ENCODE data around the gene KCNJ14. TPM values are rescaled to one million over a fixed set of nuclear protein-coding genes. Genes with fewer than 3 reads are reported as not detected.

The KCNJ14 gene
- total RNA-seq, 1 experiment from 2014 or later = 3.6 TPM

DNA sequence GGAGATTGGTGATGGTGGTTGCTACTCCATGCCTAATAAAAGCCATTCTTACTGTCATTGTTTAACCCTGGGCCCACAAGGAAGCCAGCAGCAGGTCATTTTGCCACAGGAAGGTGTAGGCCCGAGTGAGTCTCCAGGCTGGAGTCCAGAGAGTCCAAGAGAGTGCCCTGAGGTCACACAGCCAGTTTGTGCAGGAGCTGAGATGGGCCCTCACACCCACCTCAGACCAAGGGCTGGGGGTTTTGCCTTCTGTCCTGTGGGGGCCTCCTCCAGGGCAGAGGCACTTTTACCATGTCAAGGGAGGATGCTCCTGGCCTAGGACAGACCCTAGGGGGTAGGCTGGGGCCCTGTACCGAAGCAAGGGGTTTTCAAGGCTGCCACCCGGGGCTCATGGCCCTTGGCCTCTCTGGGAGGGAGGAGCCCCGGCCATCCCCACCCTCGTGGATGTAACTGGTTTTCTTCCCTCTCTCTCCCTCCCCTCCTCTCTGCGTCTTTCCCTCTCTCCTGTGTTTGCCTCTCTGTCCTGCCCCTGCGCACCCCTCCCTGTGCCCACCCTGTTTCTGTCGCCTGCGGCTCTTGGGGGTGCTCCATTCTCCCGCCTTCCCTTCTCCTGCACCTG is 21.8 kb downstream of the KCNJ14 start:
- H3K36me3 ChIP-seq (ENCODE audit: control insufficient read depth, insufficient read depth, low read length) = peaks cover 2% of the 10 kb centered on the region
- H3K27me3 Mint-ChIP-seq (ENCODE audit: insufficient read depth, unreplicated experiment) = no peaks in the 10 kb centered on the region
- intact Hi-C loops (cut with micrococcal nuclease; ENCODE audit: unreplicated experiment) = no loop called here

DNA sequence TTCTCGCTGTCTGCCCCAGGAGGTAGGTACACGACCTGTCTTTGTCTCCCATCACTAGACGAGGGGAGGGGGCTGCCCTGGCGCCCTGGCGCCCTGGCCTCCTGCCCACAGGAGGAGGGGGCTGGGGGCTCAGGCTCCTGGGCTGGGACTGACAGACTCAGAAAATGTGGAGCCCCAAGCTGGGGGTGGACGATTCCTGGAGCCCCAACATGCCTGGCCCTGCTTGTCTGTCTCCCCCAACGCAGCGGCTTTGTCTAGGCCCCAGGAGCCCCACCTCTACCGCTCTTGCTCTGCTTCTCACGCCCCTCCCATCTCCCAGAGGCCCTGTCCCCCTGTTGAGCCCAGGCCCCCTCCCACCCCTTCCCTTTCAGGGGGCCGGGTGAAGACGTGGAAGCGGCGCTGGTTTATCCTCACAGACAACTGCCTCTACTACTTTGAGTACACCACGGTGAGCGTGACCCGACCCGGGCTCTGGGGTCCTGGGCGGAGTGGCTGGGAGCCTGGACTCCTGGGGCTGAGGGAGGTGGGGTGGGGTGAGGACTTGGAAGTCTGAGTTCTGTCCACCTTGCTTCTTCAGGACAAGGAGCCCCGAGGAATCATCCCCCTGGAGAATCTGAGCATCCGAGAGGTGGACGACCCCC is 22.4 kb downstream of the KCNJ14 start:
- BruUV-seq (replicated peaks) = no TSS peak
- TF ChIP-seq, protein P1, sequence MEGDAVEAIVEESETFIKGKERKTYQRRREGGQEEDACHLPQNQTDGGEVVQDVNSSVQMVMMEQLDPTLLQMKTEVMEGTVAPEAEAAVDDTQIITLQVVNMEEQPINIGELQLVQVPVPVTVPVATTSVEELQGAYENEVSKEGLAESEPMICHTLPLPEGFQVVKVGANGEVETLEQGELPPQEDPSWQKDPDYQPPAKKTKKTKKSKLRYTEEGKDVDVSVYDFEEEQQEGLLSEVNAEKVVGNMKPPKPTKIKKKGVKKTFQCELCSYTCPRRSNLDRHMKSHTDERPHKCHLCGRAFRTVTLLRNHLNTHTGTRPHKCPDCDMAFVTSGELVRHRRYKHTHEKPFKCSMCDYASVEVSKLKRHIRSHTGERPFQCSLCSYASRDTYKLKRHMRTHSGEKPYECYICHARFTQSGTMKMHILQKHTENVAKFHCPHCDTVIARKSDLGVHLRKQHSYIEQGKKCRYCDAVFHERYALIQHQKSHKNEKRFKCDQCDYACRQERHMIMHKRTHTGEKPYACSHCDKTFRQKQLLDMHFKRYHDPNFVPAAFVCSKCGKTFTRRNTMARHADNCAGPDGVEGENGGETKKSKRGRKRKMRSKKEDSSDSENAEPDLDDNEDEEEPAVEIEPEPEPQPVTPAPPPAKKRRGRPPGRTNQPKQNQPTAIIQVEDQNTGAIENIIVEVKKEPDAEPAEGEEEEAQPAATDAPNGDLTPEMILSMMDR (IDR thresholded peaks at IDR 0.05; ENCODE audit: insufficient read depth in 1 of 2, low read depth in 1 of 2, low read length in 1 of 2, severe bottlenecking in 1 of 2, unreplicated experiment in 1 of 2) = no peak
- DNase-seq = no peak
- no peaks in the 10 kb centered on the region; the same call in none of the 2 replicates for H3K36me3 ChIP-seq (ENCODE audit: control insufficient read depth, insufficient read depth, low read length)
- CTCF ChIA-PET = no interaction called here
- H3K4me3 ChIP-seq (ENCODE audit: low read depth, low read length) = no peak overlapping the region
- H3K4me3 Mint-ChIP-seq (ENCODE audit: unreplicated experiment) = no peak overlapping the region
- peaks cover 5% of the 10 kb centered on the region; the same call in 1 of the 2 replicates for H3K4me1 ChIP-seq
- no peaks in the 10 kb centered on the region for H3K27me3 Mint-ChIP-seq (ENCODE audit: insufficient read depth, unreplicated experiment)
- H3K27me3 ChIP-seq (replicated peaks; ENCODE audit: control insufficient read depth, insufficient read depth, low read length) = no peaks in the 10 kb centered on the region
- peak overlapping the region; percentile 50 for H3K27ac Mint-ChIP-seq (ENCODE audit: unreplicated experiment)
- H3K9me3 Mint-ChIP-seq (ENCODE audit: unreplicated experiment) = no peaks in the 10 kb centered on the region
- H3K4me1 Mint-ChIP-seq (ENCODE audit: low read depth, unreplicated experiment) = peaks cover 13% of the 10 kb centered on the region
- intact Hi-C loops (cut with micrococcal nuclease; ENCODE audit: unreplicated experiment) = no loop called here
- POLR2A ChIA-PET = no interaction called here
- peaks cover 85% of the 10 kb centered on the region for H3K36me3 Mint-ChIP-seq (ENCODE audit: insufficient read depth, unreplicated experiment)
- H3K9me3 ChIP-seq = no peaks in the 10 kb centered on the region

More for the DNA sequence above, 21.8 kb downstream of the KCNJ14 start:
- H3K9me3 Mint-ChIP-seq (ENCODE audit: unreplicated experiment) = no peaks in the 10 kb centered on the region
- Histone ChIP-seq H3K9me3 (no peaks in the 10 kb centered on the region), H3K27me3 (replicated peaks; ENCODE audit: control insufficient read depth, insufficient read depth, low read length) (no peaks in the 10 kb centered on the region), H3K4me3 (ENCODE audit: low read depth, low read length) (no peak overlapping the region), H3K4me1 (peaks cover 7% of the 10 kb centered on the region; the same call in 1 of the 2 replicates)
- H3K27ac Mint-ChIP-seq (ENCODE audit: unreplicated experiment) = peak overlapping the region; percentile 50
- peaks cover 13% of the 10 kb centered on the region for H3K4me1 Mint-ChIP-seq (ENCODE audit: low read depth, unreplicated experiment)
- DNase-seq = no peak
- H3K4me3 Mint-ChIP-seq (ENCODE audit: unreplicated experiment) = no peak overlapping the region
- no TSS peak for BruUV-seq (replicated peaks)
- ChIA-PET CTCF (no interaction called here), POLR2A (no interaction called here)
- H3K36me3 Mint-ChIP-seq (ENCODE audit: insufficient read depth, unreplicated experiment) = peaks cover 87% of the 10 kb centered on the region
- TF ChIP-seq, protein P1 (IDR thresholded peaks at IDR 0.05; ENCODE audit: insufficient read depth in 1 of 2, low read depth in 1 of 2, low read length in 1 of 2, severe bottlenecking in 1 of 2, unreplicated experiment in 1 of 2) = no peak

- Histone ChIP-seq H3K27me3 (replicated peaks; ENCODE audit: control insufficient read depth, insufficient read depth, low read length) (no peaks in the 10 kb centered on the region), H3K36me3 (ENCODE audit: control insufficient read depth, insufficient read depth, low read length) (no peaks in the 10 kb centered on the region; the same call in 1 of the 2 replicates), H3K4me1 (no peaks in the 10 kb centered on the region), H3K9me3 (no peaks in the 10 kb centered on the region), H3K4me3 (ENCODE audit: low read depth, low read length) (no peak overlapping the region)
- Mint-ChIP-seq H3K4me1 (ENCODE audit: low read depth, unreplicated experiment) (peaks cover 13% of the 10 kb centered on the region), H3K4me3 (ENCODE audit: unreplicated experiment) (no peak overlapping the region), H3K36me3 (ENCODE audit: insufficient read depth, unreplicated experiment) (peaks cover 82% of the 10 kb centered on the region), H3K27me3 (ENCODE audit: insufficient read depth, unreplicated experiment) (no peaks in the 10 kb centered on the region), H3K9me3 (ENCODE audit: unreplicated experiment) (no peaks in the 10 kb centered on the region), H3K27ac (ENCODE audit: unreplicated experiment) (peak overlapping the region; percentile 50)
- no peak for DNase-seq
- ChIA-PET CTCF (no interaction called here), POLR2A (no interaction called here)
- TF ChIP-seq, protein P1 (IDR thresholded peaks at IDR 0.05; ENCODE audit: insufficient read depth in 1 of 2, low read depth in 1 of 2, low read length in 1 of 2, severe bottlenecking in 1 of 2, unreplicated experiment in 1 of 2) = no peak
- no TSS peak for BruUV-seq (replicated peaks)
- intact Hi-C loops (cut with micrococcal nuclease; ENCODE audit: unreplicated experiment) = no loop called here
Measured at GRCh38 chr19:48478339-48479256, 23.2 kb downstream of the KCNJ14 start.
